ENCODE measurements around the gene ADIRF.

GRCh38 chr10:86959737-86960002, 8.6 kb upstream of the ADIRF start:
- TF ChIP-seq POLR2A (IDR thresholded peaks at IDR 0.05; ENCODE audit: low read length) (no peak), GATA1 (IDR thresholded peaks at IDR 0.05; ENCODE audit: low read depth, low read length) (no peak)

Measured in erythroblast (primary cell).